H1 (cell line): Measurements from ENCODE around the gene SRP14. TPM values are rescaled to one million over a fixed set of nuclear protein-coding genes. Genes with fewer than 3 reads are reported as not detected.

Experiments
- CTCF ChIA-PET: fragments of 300-600 bp; sonication (Branson Sonifier 250); formaldehyde crosslinking; loops from one replicate; lab custom pipeline; 2021; ENCODE audit not compliant: partially characterized antibody; lab: Charles Lee
- POLR2A ChIA-PET: fragments of 300-600 bp; sonication (Branson Sonifier 250); formaldehyde crosslinking; loops from one replicate; lab custom pipeline; 2021; ENCODE audit warnings: inconsistent platforms; ENCODE audit not compliant: partially characterized antibody; lab: Charles Lee
- DNase-seq, 2 experiments: peaks; one replicate each; pipeline versions ENCODE4 v3.0.0 to v3.0.0-alpha.2; 2010 to 2022; ENCODE audit warnings: low spot score in 2 of 2, low read depth in 1 of 2, mixed read lengths in 1 of 2
- FAIRE-seq: peaks from 2 replicates; lab custom pipeline; 2011; peaks lifted over from hg19 to GRCh38; lab: Jason Lieb, UNC
- H2AFZ ChIP-seq: 2 replicates; pipeline ENCODE4 v1.8.1; 2012; ENCODE audit warnings: low read length, inconsistent platforms
- H2AK5ac ChIP-seq: 2 replicates; pipeline ENCODE4 v1.6.1; 2013; ENCODE audit warnings: low read depth, low read length
- H2BK120ac ChIP-seq: replicated peaks from 2 replicates; pipeline ENCODE3; 2013; ENCODE audit warnings: low read depth, low read length, inconsistent platforms
- H2BK12ac ChIP-seq: 2 replicates; pipeline ENCODE4 v1.6.1; 2013; ENCODE audit warnings: low read depth, low read length
- H2BK15ac ChIP-seq: 2 replicates; pipeline ENCODE4 v1.6.1; 2013; ENCODE audit warnings: low read length
- H2BK20ac ChIP-seq: 2 replicates; pipeline ENCODE4 v1.6.1; 2013; ENCODE audit warnings: low read length
- H2BK5ac ChIP-seq: 2 replicates; pipeline ENCODE4 v1.6.1; 2013; ENCODE audit warnings: low read depth, low read length
- H3K14ac ChIP-seq: 2 replicates; pipeline ENCODE4 v1.6.1; 2013; ENCODE audit warnings: inconsistent platforms; ENCODE audit not compliant: insufficient read length
- H3K18ac ChIP-seq: 2 replicates; pipeline ENCODE4 v1.6.1; 2013; ENCODE audit warnings: low read length; ENCODE audit errors: extremely low read depth
- H3K23ac ChIP-seq: 2 replicates; pipeline ENCODE4 v1.6.1; 2013; ENCODE audit warnings: inconsistent platforms; ENCODE audit not compliant: insufficient read length
- H3K23me2 ChIP-seq: 2 replicates; pipeline ENCODE4 v1.6.1; 2013; ENCODE audit warnings: low read depth, low read length
- H3K27ac ChIP-seq: 2 replicates; pipeline ENCODE4 v1.6.1; 2011; ENCODE audit warnings: low read depth, low read length, inconsistent platforms
- H3K27me3 ChIP-seq, 4 experiments: replicated peaks in 1 of 4; 1 replicate in 1 of 4; 2 replicates in 3 of 4; pipeline versions ENCODE4 v1.6.1 to v1.8.1; 2011 to 2013; ENCODE audit warnings: low read length in 3 of 4, mild to moderate bottlenecking in 3 of 4, inconsistent platforms in 2 of 4, mixed read lengths in 2 of 4, moderate library complexity in 1 of 4; ENCODE audit not compliant: control insufficient read depth in 3 of 4, insufficient read depth in 3 of 4; ENCODE audit errors: extremely low read depth in 1 of 4
- H3K36me3 ChIP-seq, 4 experiments: 2 replicates each; pipeline versions ENCODE4 v1.6.1 to v1.8.1; 2011 to 2013; ENCODE audit warnings: mild to moderate bottlenecking in 4 of 4, low read length in 3 of 4, moderate library complexity in 2 of 4, control low read depth in 1 of 4, inconsistent platforms in 1 of 4; ENCODE audit not compliant: insufficient read depth in 4 of 4, control insufficient read depth in 2 of 4
- H3K4ac ChIP-seq: replicated peaks from 2 replicates; pipeline ENCODE3; 2013; ENCODE audit warnings: low read length, low read depth, mixed read lengths, inconsistent platforms; ENCODE audit not compliant: insufficient read length
- H3K4me1 ChIP-seq, 4 experiments: replicated peaks in 1 of 4; 1 replicate in 1 of 4; 2 replicates in 3 of 4; pipeline versions ENCODE4 v1.6.1 to v1.8.1; 2011 to 2013; ENCODE audit warnings: low read length in 3 of 4, inconsistent platforms in 2 of 4, mixed read lengths in 1 of 4; ENCODE audit not compliant: insufficient read depth in 4 of 4, control insufficient read depth in 3 of 4
- H3K4me2 ChIP-seq, 2 experiments: 2 replicates each; pipeline versions ENCODE4 v1.6.1 to v1.8.1; 2011 to 2013; ENCODE audit warnings: low read depth in 2 of 2, low read length in 2 of 2, control low read depth in 1 of 2, inconsistent platforms in 1 of 2, mild to moderate bottlenecking in 1 of 2; ENCODE audit not compliant: insufficient read depth in 1 of 2
- H3K4me3 ChIP-seq, 4 experiments: fragments of 200-600, 300-600 bp in 1 of 4; sonication (generic), shearing (Covaris generic), sonication (Bioruptor Twin) in 1 of 4; 2 replicates each; pipeline versions ENCODE4 v1.5.1 to v1.8.1; 2011 to 2016; ENCODE audit warnings: low read length in 4 of 4, low read depth in 3 of 4, control low read depth in 2 of 4, inconsistent platforms in 2 of 4, mild to moderate bottlenecking in 2 of 4, mixed read lengths in 1 of 4, moderate library complexity in 1 of 4; ENCODE audit not compliant: insufficient read depth in 2 of 4; ENCODE audit errors: extremely low read depth in 1 of 4
- H3K56ac ChIP-seq: replicated peaks from 2 replicates; pipeline ENCODE3; 2013; ENCODE audit warnings: low read depth, mild to moderate bottlenecking, mixed read lengths, low read length, inconsistent platforms; ENCODE audit not compliant: insufficient read length
- H3K79me1 ChIP-seq: 2 replicates; pipeline ENCODE4 v1.6.1; 2013; ENCODE audit warnings: low read depth, low read length, control low read depth
- H3K79me2 ChIP-seq, 2 experiments: 2 replicates each; pipeline versions ENCODE4 v1.6.1 to v1.8.1; 2012 to 2013; ENCODE audit warnings: low read length in 2 of 2, mild to moderate bottlenecking in 2 of 2, inconsistent platforms in 1 of 2; ENCODE audit not compliant: insufficient read depth in 2 of 2, control insufficient read depth in 1 of 2
- H3K9ac ChIP-seq, 4 experiments: replicated peaks in 1 of 4; 1 replicate in 1 of 4; 2 replicates in 3 of 4; pipeline versions ENCODE4 v1.6.1 to v1.8.1; 2011 to 2013; ENCODE audit warnings: low read depth in 3 of 4, low read length in 3 of 4, control low read depth in 2 of 4, mild to moderate bottlenecking in 2 of 4, moderate library complexity in 2 of 4, inconsistent platforms in 1 of 4; ENCODE audit errors: extremely low read depth in 1 of 4
- H3K9me3 ChIP-seq, 2 experiments: 2 replicates each; pipeline versions ENCODE4 v1.6.1 to v1.8.1; 2012 to 2013; ENCODE audit warnings: mild to moderate bottlenecking in 2 of 2, moderate library complexity in 2 of 2, control low read depth in 1 of 2, inconsistent platforms in 1 of 2, low read depth in 1 of 2, low read length in 1 of 2, mixed read lengths in 1 of 2; ENCODE audit not compliant: insufficient read depth in 2 of 2
- H4K20me1 ChIP-seq, 2 experiments: replicated peaks in 1 of 2; 2 replicates each; pipeline versions ENCODE3 to v1.8.1; 2011 to 2013; ENCODE audit warnings: inconsistent platforms in 2 of 2, low read length in 2 of 2, mild to moderate bottlenecking in 1 of 2; ENCODE audit not compliant: insufficient read depth in 2 of 2, control insufficient read depth in 1 of 2
- H4K5ac ChIP-seq: 2 replicates; pipeline ENCODE4 v1.6.1; 2013; ENCODE audit warnings: low read length, low read depth, mixed read lengths, inconsistent platforms; ENCODE audit not compliant: insufficient read length
- H4K8ac ChIP-seq: 2 replicates; pipeline ENCODE4 v1.8.0; 2013; ENCODE audit warnings: mild to moderate bottlenecking, moderate library complexity, low read length, inconsistent platforms; ENCODE audit not compliant: insufficient read depth; ENCODE audit errors: extremely low read depth
- H4K91ac ChIP-seq: replicated peaks from 2 replicates; pipeline ENCODE3; 2013; ENCODE audit warnings: low read length, mixed read lengths, inconsistent platforms; ENCODE audit not compliant: insufficient read length
- POU5F1 ChIP-seq: IDR thresholded peaks from 2 replicates; pipeline ENCODE4 v1.6.1; 2011; ENCODE audit warnings: low read depth, mild to moderate bottlenecking, low read length, moderate library complexity
- RAD21 ChIP-seq, 2 experiments: IDR thresholded peaks in 1 of 2; conservative IDR thresholded peaks in 1 of 2; 2 replicates each; pipeline ENCODE4 v1.6.1; 2011; ENCODE audit warnings: low read depth in 2 of 2, low read length in 2 of 2, improper control_type of control experiment in 1 of 2, inconsistent platforms in 1 of 2, mild to moderate bottlenecking in 1 of 2, moderate library complexity in 1 of 2
- RBBP5 ChIP-seq: IDR thresholded peaks from 2 replicates; pipeline ENCODE4 v1.7.1; 2012; ENCODE audit warnings: low read depth, mild to moderate bottlenecking, inconsistent platforms, low read length, moderate library complexity, borderline replicate concordance
- RXRA ChIP-seq: IDR thresholded peaks from 2 replicates; pipeline ENCODE4 v1.6.1; 2011; ENCODE audit warnings: low read depth, mild to moderate bottlenecking, low read length, moderate library complexity; ENCODE audit not compliant: insufficient read depth
- WGBS, 2 experiments: shearing (Covaris generic) in 1 of 2; methylation state at CpG; one replicate each; pipeline versions ENCODE4 v1.1.6 to v1.1.7; 2013 to 2015; ENCODE audit warnings: low lambda C conversion rate in 2 of 2, mixed read lengths in 2 of 2, inconsistent platforms in 1 of 2, low coverage in 1 of 2, missing lambda C conversion rate in 1 of 2; ENCODE audit not compliant: insufficient replicate concordance in 2 of 2, insufficient coverage in 1 of 2, insufficient read length in 1 of 2; ENCODE audit errors: extremely low coverage in 1 of 2, missing lambda C conversion rate in 1 of 2; 5-methylcytosine and 5-hydroxymethylcytosine counted together
- polyA plus RNA-seq, 7 experiments: library from polyadenylated mRNA; depleted of rRNA in 3 of 7; stranded (reverse) in 5 of 7; unstranded in 2 of 7; fragments of >200 nt in 5 of 7; fragments of 200-250 nt in 2 of 7; gene quantifications; 1 replicate in 5 of 7; 2 replicates in 1 of 7; 4 replicates in 1 of 7; pipeline versions ENCODE4 v1.2.1 to v1.2.3, GENCODE V29; 2011 to 2013; ENCODE audit warnings: missing spikeins in 2 of 7, mixed read lengths in 2 of 7
- total RNA-seq: library from RNA; stranded (reverse); fragmentation: NEBNext Ultra II Directional; extraction: Animal tissue kit (Norgen Biotek cat#: 25700); gene quantifications from 2 replicates; pipeline ENCODE4 v1.2.1, GENCODE V29; 2021

The SRP14 gene
- total and polyA plus RNA-seq, 2 of the 8 experiments (the other 6 are each of a cell fraction or from before 2014, with no cell fraction given) = 186 to 223 TPM

DNA sequence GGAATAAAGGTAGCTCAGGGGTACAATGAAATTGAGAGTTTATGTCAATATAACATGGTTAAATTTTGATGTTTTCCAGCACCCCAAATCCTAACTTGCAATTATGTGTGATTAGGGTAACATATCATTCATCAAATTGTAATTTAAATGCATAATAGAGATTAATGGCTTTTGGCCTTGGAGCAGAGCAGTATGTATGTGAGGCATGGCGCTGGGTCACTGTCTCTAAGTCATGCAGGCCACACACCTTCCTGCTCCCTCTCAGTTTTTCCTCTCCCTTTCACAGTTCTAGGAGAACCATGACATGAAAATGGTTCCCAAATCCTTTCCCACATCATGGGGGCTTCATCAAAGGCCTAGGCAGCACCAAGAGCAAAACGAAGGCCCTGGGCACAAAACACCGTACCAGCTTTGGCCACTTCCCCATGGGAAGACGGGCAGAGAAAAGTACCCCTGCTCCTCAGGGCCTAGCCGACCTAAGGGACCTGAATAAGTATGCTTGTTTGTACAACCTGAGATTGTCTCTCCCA lies 3.9 kb upstream of the SRP14 start:
- Histone ChIP-seq H2BK20ac (no peak overlapping the region), H4K20me1 (peaks cover 0 to 2% of the 10 kb centered on the region in 2 experiments), H2BK15ac (no peak overlapping the region), H3K79me1 (no peaks in the 10 kb centered on the region), H3K56ac (no peak overlapping the region), H3K23me2 (peaks cover 6% of the 10 kb centered on the region), H3K4me3 (no peak overlapping the region), H2AK5ac (no peak overlapping the region), H4K5ac (no peak overlapping the region), H3K18ac (no peak overlapping the region), H2BK120ac (no peak overlapping the region), H4K91ac (no peak overlapping the region), H2BK12ac (no peak overlapping the region), H3K79me2 (peaks cover 0 to 12% of the 10 kb centered on the region in 2 experiments; a peak in 3 of 4 replicates), H3K4ac (no peak overlapping the region), H3K23ac (no peak overlapping the region), H3K27ac (no peak overlapping the region), H2BK5ac (no peak overlapping the region), H3K4me2 (no peak overlapping the region), H4K8ac (no peak overlapping the region), H2AFZ (no peak overlapping the region), H3K9ac (no peak overlapping the region), H3K9me3 (no peaks in the 10 kb centered on the region), H3K4me1 (peaks cover under 1 to 11% (median 6%) of the 10 kb centered on the region in 4 experiments; a peak in 6 of 7 replicates), H3K27me3 (no peaks in the 10 kb centered on the region), H3K36me3 (no peaks in the 10 kb centered on the region), H3K14ac (no peak overlapping the region)
- no peak for FAIRE-seq
- DNase-seq = no peak
- WGBS, 2 experiments = 82% methylated on average over 5 of the region's 5 CpGs; no CpG with 5 or more reads in 1 of the 2 experiments
- TF ChIP-seq RXRA = no peak
- no peak for TF ChIP-seq RBBP5
- no peak for TF ChIP-seq POU5F1
- no peak for TF ChIP-seq RAD21 (IDR thresholded peaks at IDR 0.05 in 1 of 2, conservative IDR thresholded peaks at IDR 0.05 in 1 of 2; ENCODE audit: low read depth in 2 of 2, low read length in 2 of 2)
- POLR2A ChIA-PET = interaction anchor here (0.6 kb wide), 1 partner anchor 143 kb away, joined by 4 read pairs; no protein-coding TSS in a partner anchor
- CTCF ChIA-PET = interaction anchor here (1.6 to 21.9 kb wide), 4 partner anchors 62 to 168 kb away, joined by 3 to 406 read pairs (median 29); partner anchors contain the start of genes BMF and BUB1B
